NCI-H1930 (cell line): Measurements from ENCODE around the gene ARHGEF17.

Experiments
- DNase-seq, 2 experiments: peaks; one replicate each; lab custom pipeline; 2025; lab: John Stamatoyannopoulos, UW

The ARHGEF17 gene

GRCh38 chr11:73293356-73293936 is 14.6 kb upstream of the ARHGEF17 start:
- no peak for DNase-seq

GRCh38 chr11:73294604-73295003 is 13.5 kb upstream of the ARHGEF17 start:
- DNase-seq = no peak

DNA sequence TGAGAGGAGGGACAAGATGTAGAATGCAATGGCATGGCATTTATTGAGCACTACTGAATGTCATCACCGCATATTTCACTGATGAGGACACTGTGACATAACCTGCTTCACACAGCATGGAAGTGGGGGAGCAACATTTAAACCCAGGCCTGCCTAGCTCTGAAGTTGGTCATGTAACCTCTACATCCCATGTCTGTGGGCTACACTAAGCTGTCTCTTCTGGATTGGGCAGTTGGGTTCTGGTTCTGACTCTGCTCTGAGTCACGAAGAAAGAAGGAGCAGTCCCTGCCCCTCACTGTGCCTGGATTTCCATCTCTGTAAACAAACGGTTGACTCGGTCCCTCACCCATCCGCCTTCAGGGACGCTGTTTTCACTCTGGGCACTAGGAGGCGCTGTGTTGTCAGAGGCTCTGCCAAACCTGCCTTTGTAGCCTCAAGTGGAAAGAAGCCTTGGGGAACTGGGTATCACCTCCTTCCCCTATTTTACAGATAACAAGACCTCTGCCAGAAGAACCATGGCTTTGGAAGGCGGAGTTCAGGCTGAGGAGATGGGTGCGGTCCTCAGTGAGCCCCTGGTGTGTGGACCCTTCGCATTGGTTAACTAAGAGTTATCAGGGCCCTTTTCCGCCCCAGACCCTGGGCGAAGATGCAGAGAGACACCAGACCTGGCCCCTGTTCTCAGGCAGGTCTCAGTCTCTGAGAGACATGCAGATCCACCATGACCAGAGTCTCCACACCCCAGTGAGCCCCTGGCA is 12.7 kb upstream of the ARHGEF17 start:
- peak; percentile 37 to 44 for DNase-seq

DNA sequence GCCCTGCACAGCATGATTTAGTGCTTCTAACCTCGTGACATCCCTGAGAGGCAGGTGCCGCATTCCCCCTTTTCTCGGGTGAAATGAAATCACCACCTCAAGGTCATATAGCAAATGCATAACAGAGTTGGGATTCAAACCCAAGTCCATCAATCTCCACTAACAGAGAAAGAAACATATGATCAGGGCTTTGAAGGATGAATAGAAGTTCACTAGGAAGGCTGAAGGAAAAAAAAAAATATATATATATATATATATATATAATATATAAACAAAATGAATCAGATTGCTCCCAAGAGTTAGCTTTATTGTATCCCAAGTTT is 12.1 kb upstream of the ARHGEF17 start:
- no peak for DNase-seq

DNA sequence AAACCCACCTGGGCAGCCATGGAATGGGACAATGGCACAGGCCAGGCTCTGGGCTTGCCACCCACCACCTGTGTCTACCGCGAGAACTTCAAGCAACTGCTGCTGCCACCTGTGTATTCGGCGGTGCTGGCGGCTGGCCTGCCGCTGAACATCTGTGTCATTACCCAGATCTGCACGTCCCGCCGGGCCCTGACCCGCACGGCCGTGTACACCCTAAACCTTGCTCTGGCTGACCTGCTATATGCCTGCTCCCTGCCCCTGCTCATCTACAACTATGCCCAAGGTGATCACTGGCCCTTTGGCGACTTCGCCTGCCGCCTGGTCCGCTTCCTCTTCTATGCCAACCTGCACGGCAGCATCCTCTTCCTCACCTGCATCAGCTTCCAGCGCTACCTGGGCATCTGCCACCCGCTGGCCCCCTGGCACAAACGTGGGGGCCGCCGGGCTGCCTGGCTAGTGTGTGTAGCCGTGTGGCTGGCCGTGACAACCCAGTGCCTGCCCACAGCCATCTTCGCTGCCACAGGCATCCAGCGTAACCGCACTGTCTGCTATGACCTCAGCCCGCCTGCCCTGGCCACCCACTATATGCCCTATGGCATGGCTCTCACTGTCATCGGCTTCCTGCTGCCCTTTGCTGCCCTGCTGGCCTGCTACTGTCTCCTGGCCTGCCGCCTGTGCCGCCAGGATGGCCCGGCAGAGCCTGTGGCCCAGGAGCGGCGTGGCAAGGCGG is 11.4 kb upstream of the ARHGEF17 start:
- no peak for DNase-seq

DNA sequence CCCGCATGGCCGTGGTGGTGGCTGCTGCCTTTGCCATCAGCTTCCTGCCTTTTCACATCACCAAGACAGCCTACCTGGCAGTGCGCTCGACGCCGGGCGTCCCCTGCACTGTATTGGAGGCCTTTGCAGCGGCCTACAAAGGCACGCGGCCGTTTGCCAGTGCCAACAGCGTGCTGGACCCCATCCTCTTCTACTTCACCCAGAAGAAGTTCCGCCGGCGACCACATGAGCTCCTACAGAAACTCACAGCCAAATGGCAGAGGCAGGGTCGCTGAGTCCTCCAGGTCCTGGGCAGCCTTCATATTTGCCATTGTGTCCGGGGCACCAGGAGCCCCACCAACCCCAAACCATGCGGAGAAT is 10.9 kb upstream of the ARHGEF17 start:
- no peak for DNase-seq

DNA sequence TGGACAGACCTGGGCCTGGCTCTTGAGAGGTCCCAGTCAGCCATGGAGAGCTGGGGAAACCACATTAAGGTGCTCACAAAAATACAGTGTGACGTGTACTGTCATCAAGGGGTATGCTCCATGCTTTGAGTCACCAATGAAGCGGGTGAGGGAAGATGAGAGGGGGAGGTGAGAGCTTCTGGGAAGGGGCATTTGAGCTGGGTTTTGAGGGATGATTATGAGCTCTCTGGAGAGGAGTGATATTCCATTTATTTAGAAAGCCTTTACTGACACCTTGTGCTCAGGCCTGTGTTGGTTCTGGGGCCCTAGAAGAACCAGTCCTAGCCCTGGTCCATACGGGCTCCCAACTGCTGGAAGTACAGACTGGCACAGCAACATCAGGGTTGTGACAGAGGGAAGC is 10.4 kb upstream of the ARHGEF17 start:
- DNase-seq = no peak

DNA sequence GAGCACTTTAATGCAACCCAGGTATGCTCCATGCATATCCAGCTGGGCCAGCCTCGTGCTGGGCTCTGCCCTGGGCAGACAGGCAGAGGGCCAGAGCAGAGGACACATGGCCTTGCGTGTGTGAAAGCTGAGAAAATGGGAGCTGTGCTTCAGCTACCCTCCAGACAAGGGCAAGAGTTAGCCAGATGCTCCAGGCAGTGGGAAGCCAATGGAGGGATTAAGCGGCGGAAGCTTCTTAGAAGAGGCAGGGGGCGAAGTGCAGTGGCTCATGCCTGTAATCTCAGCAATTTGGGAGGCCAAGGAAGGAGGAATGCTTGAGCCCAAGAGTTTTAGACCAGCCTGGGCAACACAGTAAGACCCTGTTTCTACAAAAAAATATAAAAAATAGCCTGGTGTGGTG is 9.8 kb upstream of the ARHGEF17 start:
- DNase-seq = no peak

GRCh38 chr11:73299751-73300150 is 8.3 kb upstream of the ARHGEF17 start:
- no peak for DNase-seq

- no peak for DNase-seq
These were observed 1.8 kb upstream of the ARHGEF17 start for GRCh38 chr11:73306069-73306841.

GRCh38 chr11:73306977-73307322 is 1.1 kb upstream of the ARHGEF17 start:
- DNase-seq = no peak

DNA sequence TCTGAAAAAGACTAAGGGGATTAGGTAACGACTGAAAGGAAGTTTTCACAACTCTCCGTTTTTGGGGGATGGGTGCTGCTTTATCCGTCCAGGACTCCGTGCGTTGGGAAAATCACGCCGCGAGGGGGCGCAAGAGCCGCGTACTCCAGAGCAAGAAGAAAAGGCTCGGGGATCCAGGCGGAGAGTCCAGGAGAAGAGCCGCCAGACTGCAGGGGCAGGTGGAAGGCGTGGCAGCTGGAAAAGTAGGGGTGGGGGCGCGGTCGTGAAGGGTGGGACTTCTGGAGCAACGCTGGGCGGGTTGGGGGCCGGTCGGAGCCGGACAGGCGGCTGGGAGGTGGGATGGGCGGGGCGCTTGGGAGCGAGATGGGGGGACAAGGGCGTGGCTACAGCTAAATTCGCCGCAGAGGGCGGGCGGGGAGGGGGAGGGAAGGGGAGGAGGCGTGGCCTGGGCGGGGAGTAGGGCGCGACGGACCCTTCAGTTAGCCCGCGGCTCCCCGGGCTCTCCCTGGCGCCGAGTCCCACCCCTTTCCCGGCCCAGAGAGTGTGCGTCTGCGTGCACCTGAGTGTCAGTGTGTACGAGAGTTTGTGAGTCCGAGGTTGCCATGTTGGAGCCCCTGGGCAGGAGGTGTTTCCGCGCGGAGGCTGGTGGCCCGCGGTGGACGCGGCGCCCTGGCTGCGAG is 613 bp upstream of the ARHGEF17 start:
- peak; percentile 91 to 95 for DNase-seq

DNA sequence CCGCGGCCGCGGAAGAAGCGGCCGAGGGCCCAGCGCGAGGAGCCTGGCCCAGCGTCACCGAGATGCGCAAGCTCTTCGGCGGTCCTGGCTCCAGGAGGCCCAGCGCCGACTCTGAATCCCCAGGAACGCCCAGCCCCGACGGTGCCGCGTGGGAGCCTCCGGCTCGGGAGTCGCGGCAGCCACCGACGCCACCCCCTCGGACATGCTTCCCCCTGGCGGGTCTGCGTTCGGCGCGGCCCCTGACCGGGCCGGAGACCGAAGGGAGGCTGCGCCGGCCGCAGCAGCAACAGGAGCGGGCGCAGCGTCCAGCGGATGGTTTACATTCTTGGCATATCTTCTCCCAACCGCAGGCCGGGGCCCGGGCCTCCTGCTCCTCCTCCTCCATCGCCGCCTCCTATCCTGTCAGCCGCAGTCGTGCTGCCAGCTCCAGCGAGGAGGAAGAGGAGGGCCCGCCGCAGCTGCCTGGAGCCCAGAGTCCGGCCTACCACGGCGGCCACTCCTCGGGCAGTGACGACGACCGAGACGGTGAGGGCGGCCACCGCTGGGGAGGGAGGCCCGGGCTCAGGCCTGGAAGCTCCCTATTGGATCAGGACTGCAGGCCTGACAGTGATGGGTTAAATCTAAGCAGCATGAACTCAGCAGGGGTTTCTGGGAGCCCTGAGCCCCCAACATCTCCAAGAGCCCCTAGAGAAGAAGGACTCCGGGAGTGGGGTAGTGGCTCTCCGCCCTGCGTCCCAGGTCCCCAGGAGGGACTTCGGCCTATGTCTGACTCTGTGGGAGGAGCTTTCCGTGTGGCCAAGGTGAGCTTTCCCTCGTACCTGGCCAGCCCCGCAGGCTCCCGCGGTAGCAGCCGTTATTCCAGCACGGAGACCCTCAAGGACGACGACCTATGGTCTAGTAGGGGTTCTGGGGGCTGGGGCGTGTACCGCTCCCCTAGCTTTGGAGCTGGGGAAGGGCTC is 1.2 kb downstream of the ARHGEF17 start:
- DNase-seq = no peak

DNA sequence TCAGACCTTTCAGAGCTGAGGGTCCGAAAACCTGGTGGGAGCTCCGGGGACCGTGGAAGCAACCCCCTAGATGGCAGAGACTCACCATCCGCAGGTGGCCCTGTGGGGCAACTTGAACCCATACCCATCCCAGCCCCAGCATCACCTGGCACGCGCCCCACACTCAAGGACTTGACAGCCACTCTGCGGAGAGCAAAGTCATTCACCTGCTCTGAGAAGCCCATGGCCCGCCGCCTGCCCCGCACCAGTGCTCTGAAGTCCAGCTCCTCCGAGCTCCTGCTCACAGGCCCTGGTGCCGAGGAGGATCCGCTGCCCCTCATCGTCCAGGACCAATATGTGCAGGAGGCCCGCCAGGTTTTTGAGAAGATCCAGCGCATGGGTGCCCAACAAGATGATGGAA is 2.0 kb downstream of the ARHGEF17 start:
- DNase-seq = no peak

GRCh38 chr11:73310661-73311393 is 2.8 kb downstream of the ARHGEF17 start:
- DNase-seq = no peak

DNA sequence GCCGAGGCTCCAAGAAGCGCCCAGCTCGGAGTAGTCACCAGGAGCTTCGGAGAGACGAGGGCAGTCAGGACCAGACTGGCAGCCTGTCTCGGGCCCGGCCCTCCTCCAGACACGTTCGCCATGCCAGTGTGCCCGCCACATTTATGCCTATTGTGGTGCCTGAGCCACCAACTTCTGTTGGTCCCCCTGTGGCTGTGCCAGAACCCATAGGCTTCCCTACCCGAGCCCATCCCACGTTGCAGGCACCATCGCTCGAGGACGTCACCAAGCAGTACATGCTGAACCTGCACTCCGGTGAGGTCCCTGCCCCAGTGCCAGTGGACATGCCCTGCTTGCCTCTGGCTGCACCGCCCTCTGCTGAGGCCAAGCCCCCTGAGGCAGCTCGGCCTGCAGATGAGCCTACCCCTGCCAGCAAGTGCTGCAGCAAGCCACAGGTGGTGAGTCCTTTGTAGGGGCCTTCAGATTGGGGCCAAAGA is 3.4 kb downstream of the ARHGEF17 start:
- no peak for DNase-seq

GRCh38 chr11:73312036-73312435 is 4.0 kb downstream of the ARHGEF17 start:
- no peak for DNase-seq

DNA sequence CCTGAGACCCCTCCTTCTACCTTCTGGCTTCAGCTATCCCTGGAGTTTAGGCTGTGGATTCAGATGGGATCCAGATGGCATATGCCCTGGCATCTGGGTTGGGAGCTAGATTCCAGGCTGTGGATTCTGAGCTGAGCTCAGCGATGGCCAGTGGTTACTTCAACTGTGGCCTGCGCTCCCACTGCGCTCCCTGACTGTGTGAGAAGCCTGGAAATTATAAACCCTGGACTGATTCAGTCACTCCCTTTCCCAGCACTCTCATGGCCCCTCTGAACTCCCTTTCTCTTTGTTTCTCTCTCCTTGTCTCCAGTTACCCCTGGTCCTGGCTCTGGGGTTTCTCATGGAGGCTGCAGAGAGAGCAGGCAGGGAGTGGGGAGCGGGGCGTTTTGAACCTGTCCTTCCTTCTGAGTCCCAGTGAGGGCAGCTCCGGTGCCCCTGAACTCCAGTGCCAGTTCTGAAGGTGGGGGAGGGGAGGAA is 4.8 kb downstream of the ARHGEF17 start:
- DNase-seq = no peak

DNA sequence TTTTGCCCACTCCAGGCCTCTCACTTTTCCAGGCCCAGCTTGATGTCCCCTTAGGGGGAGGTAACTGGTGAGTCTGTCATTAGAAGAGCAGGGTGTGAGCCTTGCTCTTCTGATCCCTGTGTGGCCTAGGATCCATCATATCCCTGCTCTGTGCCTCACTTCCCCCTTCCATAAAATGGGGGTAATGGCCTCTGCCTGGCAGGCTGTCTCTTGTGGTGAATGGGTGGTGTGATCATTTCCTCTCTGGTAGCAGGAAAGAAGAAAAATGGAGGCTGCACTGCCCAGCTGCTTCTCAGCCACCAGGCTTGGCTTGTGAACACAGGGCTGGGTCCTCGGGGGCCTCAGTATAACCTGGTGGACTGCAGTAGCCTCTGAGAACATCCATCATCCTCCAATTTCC is 5.6 kb downstream of the ARHGEF17 start:
- DNase-seq = no peak
